GM19452 (cell line): ENCODE data around the gene ACAD11.
"Not testable (repeated sequence)": the region's sequence is repeated elsewhere in the genome, so short reads cannot be mapped to it uniquely, and the experiment has no call there.

Source experiments
- ATAC-seq: cut with Tn5 transposase; IDR thresholded peaks from one replicate; pipeline ENCODE4 v1.9.1; 2021; ENCODE audit not compliant: unreplicated experiment

The ACAD11 gene

GRCh38 chr3:132556036-132556386 is 103.6 kb downstream of the ACAD11 start:
- not testable (repeated sequence) for ATAC-seq

GRCh38 chr3:132555306-132556035 is 104.1 kb downstream of the ACAD11 start:
- no peak for ATAC-seq

- no peak for ATAC-seq
Observed at GRCh38 chr3:132554437-132554836, 105.2 kb downstream of the ACAD11 start.

- no peak for ATAC-seq
Observed at GRCh38 chr3:132553826-132554225, 105.8 kb downstream of the ACAD11 start.

- ATAC-seq: no peak
Observed at GRCh38 chr3:132550579-132551305, 108.9 kb downstream of the ACAD11 start.

GRCh38 chr3:132549890-132550578 is 109.6 kb downstream of the ACAD11 start:
- ATAC-seq: peak; percentile 77

- no peak for ATAC-seq
Observed at GRCh38 chr3:132549169-132549568, 110.4 kb downstream of the ACAD11 start.

GRCh38 chr3:132545471-132545870 is 114.1 kb downstream of the ACAD11 start:
- no peak for ATAC-seq

GRCh38 chr3:132544130-132544529 is 115.5 kb downstream of the ACAD11 start:
- no peak for ATAC-seq

GRCh38 chr3:132543011-132543739 is 116.4 kb downstream of the ACAD11 start:
- ATAC-seq: no peak

GRCh38 chr3:132542577-132542976 is 117.0 kb downstream of the ACAD11 start:
- ATAC-seq: no peak

- no peak for ATAC-seq
Observed at GRCh38 chr3:132539681-132540080, 119.9 kb downstream of the ACAD11 start.

- no peak for ATAC-seq
Observed at GRCh38 chr3:132538072-132538471, 121.5 kb downstream of the ACAD11 start.

GRCh38 chr3:132537297-132537696 is 122.3 kb downstream of the ACAD11 start:
- ATAC-seq: no peak

GRCh38 chr3:132536442-132537153 is 123.0 kb downstream of the ACAD11 start:
- no peak for ATAC-seq

GRCh38 chr3:132535575-132536441 is 123.8 kb downstream of the ACAD11 start:
- ATAC-seq: no peak

- ATAC-seq: no peak
Observed at GRCh38 chr3:132530624-132531023, 129.0 kb downstream of the ACAD11 start.

- peak; percentile 60 for ATAC-seq
Observed at GRCh38 chr3:132522353-132522752, 137.3 kb downstream of the ACAD11 start.

GRCh38 chr3:132521901-132522300 is 137.7 kb downstream of the ACAD11 start:
- ATAC-seq: no peak

- no peak for ATAC-seq
Observed at GRCh38 chr3:132519914-132520313, 139.7 kb downstream of the ACAD11 start.
